SH-SY5Y (cell line): ENCODE results near the gene DNAH10.

Experiments used
- GATA2 ChIP-seq: IDR thresholded peaks from 2 replicates; pipeline ENCODE4 v1.6.1; 2011; ENCODE audit warnings: mild to moderate bottlenecking, low read depth, low read length
- GATA3 ChIP-seq: IDR thresholded peaks from 2 replicates; pipeline ENCODE4 v1.6.1; 2011; ENCODE audit warnings: low read depth, mild to moderate bottlenecking, low read length, moderate library complexity

DNA sequence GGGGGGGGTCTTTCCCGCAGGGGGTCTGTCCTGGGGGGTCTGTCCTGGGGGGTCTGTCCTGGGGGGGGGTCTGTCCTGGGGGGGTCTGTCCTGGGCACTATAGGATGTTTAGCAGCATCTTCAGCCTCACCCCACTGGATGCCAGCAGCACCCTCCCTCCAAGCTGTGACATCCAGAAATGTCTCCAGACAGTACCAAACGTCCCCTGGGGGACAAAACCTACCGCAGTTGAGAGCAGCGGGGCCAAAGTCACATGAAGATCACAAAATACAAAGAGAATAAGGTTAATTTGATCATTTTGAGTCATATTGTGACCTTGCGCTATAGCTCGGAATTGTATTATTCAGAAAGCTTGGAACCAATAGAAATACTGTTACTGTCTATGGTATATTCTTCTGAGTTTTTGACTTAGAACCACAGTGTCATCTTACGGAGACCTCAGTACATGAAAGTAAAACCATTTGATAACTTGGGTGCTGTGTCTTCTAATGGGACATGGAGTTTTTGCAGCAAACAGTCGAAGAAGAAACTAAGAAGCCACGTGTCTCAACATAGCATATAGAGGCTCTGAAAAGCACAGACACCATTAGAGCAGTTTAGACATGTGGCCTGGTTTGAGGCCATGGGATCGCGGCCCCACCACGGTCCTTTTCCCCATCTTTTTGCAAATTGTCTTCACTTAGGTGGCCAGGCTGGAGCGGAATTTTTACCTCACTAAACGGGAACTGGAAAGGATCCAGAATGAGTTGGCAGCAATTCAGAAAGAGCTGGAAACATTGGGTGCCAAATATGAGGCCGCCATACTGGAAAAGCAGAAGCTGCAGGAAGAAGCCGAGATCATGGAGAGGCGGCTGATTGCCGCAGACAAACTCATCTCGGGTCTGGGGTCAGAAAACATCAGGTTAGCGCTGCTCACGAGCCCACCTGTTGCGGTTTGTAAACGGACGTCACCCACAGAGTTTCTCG is 150.6 kb downstream of the DNAH10 start:
- TF ChIP-seq GATA3 (no peak), GATA2 (no peak)
